Astrocyte (in vitro differentiated cells and primary cell): ENCODE measurements around the gene ANKRD66. TPM values are rescaled to one million over a fixed set of nuclear protein-coding genes. Genes with fewer than 3 reads are reported as not detected.

Source experiments
- DNase-seq: peaks from one replicate; pipeline ENCODE4 v3.0.0-alpha.2; 2010; ENCODE audit warnings: low read depth
- FAIRE-seq: peaks from 2 replicates; lab custom pipeline; 2011; peaks lifted over from hg19 to GRCh38; lab: Jason Lieb, UNC
- H2AFZ ChIP-seq: 2 replicates; pipeline ENCODE4 v1.6.0; 2012; ENCODE audit warnings: low read depth, low read length, inconsistent platforms
- H3K27ac ChIP-seq: 2 replicates; pipeline ENCODE4 v1.5.1; 2011; ENCODE audit warnings: low read depth, low read length, inconsistent platforms
- H3K27me3 ChIP-seq: 2 replicates; pipeline ENCODE4 v1.6.0; 2011; ENCODE audit warnings: low read length, inconsistent platforms; ENCODE audit not compliant: insufficient read depth
- H3K36me3 ChIP-seq: 2 replicates; pipeline ENCODE4 v1.5.1; 2011; ENCODE audit warnings: low read length, inconsistent platforms; ENCODE audit not compliant: insufficient read depth
- H3K4me1 ChIP-seq: 2 replicates; pipeline ENCODE4 v1.5.1; 2011; ENCODE audit warnings: low read length, inconsistent platforms; ENCODE audit not compliant: insufficient read depth
- H3K4me2 ChIP-seq: 2 replicates; pipeline ENCODE4 v1.6.0; 2012; ENCODE audit warnings: low read length, inconsistent platforms
- H3K4me3 ChIP-seq: 2 replicates; pipeline ENCODE4 v1.5.1; 2011; ENCODE audit warnings: low read depth, mild to moderate bottlenecking, low read length, inconsistent platforms; ENCODE audit not compliant: insufficient read depth
- H3K79me2 ChIP-seq: 2 replicates; pipeline ENCODE4 v1.6.0; 2012; ENCODE audit warnings: mild to moderate bottlenecking, low read length, inconsistent platforms; ENCODE audit not compliant: insufficient read depth
- H3K9ac ChIP-seq: 2 replicates; pipeline ENCODE4 v1.6.0; 2012; ENCODE audit warnings: mild to moderate bottlenecking, low read length, inconsistent platforms
- H3K9me3 ChIP-seq: 2 replicates; pipeline ENCODE4 v1.5.1; 2012; ENCODE audit warnings: low read depth, mild to moderate bottlenecking, low read length, inconsistent platforms; ENCODE audit not compliant: insufficient read depth
- H4K20me1 ChIP-seq: 2 replicates; pipeline ENCODE4 v1.6.0; 2012; ENCODE audit warnings: low read length, inconsistent platforms; ENCODE audit not compliant: insufficient read depth
- H3K27ac Mint-ChIP-seq: one replicate; pipeline ENCODE4 v1.8.0; 2021; ENCODE audit warnings: mild to moderate bottlenecking, mixed read lengths; ENCODE audit not compliant: unreplicated experiment
- H3K27me3 Mint-ChIP-seq: one replicate; pipeline ENCODE4 v1.8.0; 2021; ENCODE audit warnings: low read depth, mixed read lengths; ENCODE audit not compliant: unreplicated experiment
- H3K36me3 Mint-ChIP-seq: one replicate; pipeline ENCODE4 v1.8.0; 2021; ENCODE audit warnings: low read depth, mixed read lengths; ENCODE audit not compliant: unreplicated experiment
- H3K4me1 Mint-ChIP-seq: one replicate; pipeline ENCODE4 v1.8.0; 2021; ENCODE audit warnings: low read depth, mixed read lengths; ENCODE audit not compliant: unreplicated experiment
- H3K4me3 Mint-ChIP-seq: one replicate; pipeline ENCODE4 v1.8.0; 2021; ENCODE audit warnings: mild to moderate bottlenecking, moderate library complexity, mixed read lengths; ENCODE audit not compliant: unreplicated experiment
- H3K9me3 Mint-ChIP-seq: one replicate; pipeline ENCODE4 v1.8.0; 2021; ENCODE audit warnings: mild to moderate bottlenecking, mixed read lengths; ENCODE audit not compliant: unreplicated experiment
- EZH2 ChIP-seq: IDR thresholded peaks from 2 replicates; pipeline ENCODE4 v1.6.1; 2012; ENCODE audit warnings: mild to moderate bottlenecking, low read length, inconsistent platforms; ENCODE audit not compliant: insufficient read depth
- total RNA-seq: library from RNA; stranded (reverse); gene quantifications from 2 replicates; pipeline ENCODE4 v1.2.1, GENCODE V29; 2021
- TF ChIP-seq, protein P1 (sequence below): IDR thresholded peaks from 2 replicates; pipeline ENCODE4 v1.5.1; 2011; ENCODE audit warnings: low read depth, mild to moderate bottlenecking, inconsistent platforms, low read length, moderate library complexity; ENCODE audit not compliant: insufficient read depth

Gene ANKRD66
- total RNA-seq, 1 donor from 2014 or later, result not detected

DNA sequence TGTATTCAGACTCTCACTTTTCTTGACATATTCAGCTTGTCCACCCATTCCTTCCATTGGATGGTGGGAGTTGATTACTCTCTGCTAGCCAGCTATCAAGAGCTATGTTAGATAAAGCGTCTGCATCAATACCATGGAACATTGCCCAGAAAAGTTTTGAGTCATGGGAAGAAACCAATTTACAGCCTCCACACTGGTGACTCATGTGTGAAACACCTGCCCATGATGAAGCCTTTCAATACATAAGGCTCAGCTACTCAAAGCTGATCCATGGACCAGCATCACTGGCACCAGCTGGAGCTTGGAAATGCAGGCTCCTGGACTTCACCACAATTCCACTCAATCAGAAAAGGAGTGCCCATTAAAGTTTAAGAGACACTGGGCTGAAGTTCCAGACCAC, 27.6 kb upstream of the ANKRD66 start:
- H3K27me3 ChIP-seq, result peaks cover under 1% of the 10 kb centered on the region
- no peak overlapping the region for H3K4me3 ChIP-seq
- H2AFZ ChIP-seq, result no peak overlapping the region
- H4K20me1 ChIP-seq, result no peaks in the 10 kb centered on the region
- no peak for TF ChIP-seq EZH2
- TF ChIP-seq, protein P1, sequence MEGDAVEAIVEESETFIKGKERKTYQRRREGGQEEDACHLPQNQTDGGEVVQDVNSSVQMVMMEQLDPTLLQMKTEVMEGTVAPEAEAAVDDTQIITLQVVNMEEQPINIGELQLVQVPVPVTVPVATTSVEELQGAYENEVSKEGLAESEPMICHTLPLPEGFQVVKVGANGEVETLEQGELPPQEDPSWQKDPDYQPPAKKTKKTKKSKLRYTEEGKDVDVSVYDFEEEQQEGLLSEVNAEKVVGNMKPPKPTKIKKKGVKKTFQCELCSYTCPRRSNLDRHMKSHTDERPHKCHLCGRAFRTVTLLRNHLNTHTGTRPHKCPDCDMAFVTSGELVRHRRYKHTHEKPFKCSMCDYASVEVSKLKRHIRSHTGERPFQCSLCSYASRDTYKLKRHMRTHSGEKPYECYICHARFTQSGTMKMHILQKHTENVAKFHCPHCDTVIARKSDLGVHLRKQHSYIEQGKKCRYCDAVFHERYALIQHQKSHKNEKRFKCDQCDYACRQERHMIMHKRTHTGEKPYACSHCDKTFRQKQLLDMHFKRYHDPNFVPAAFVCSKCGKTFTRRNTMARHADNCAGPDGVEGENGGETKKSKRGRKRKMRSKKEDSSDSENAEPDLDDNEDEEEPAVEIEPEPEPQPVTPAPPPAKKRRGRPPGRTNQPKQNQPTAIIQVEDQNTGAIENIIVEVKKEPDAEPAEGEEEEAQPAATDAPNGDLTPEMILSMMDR, result no peak
- no peaks in the 10 kb centered on the region for H3K79me2 ChIP-seq
- H3K4me3 Mint-ChIP-seq, result no peak overlapping the region
- no peaks in the 10 kb centered on the region for H3K36me3 Mint-ChIP-seq
- H3K27me3 Mint-ChIP-seq, result peaks cover 19% of the 10 kb centered on the region
- no peak overlapping the region for H3K27ac ChIP-seq
- no peaks in the 10 kb centered on the region for H3K9me3 ChIP-seq
- DNase-seq, result peak; percentile 87
- no peak overlapping the region for H3K4me2 ChIP-seq
- H3K27ac Mint-ChIP-seq, result peak overlapping the region; percentile 50
- FAIRE-seq, result no peak
- no peak overlapping the region for H3K9ac ChIP-seq
- H3K36me3 ChIP-seq, result no peaks in the 10 kb centered on the region
- H3K9me3 Mint-ChIP-seq, result peaks cover 3% of the 10 kb centered on the region
- no peaks in the 10 kb centered on the region for H3K4me1 ChIP-seq
- H3K4me1 Mint-ChIP-seq, result peaks cover 4% of the 10 kb centered on the region

DNA sequence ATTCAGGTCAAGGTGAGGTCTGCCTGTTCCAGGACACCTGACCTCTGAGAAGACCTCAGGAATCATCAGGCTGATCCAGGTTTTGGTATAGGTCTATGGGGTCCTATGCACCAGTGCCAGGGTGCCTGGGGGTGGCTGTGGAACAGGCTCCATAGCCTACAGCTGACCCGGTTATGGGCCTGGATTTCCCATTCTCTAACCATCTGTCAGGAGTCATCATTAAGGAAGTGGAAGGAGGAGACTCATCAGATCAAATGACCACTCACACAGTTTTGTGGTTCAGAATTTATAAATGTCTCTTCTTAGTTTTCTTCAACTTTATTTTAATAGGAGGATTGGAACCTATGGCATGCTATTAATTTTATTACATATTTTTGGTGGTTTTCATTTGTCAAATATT, 26.3 kb upstream of the ANKRD66 start:
- no peak overlapping the region for H3K27ac Mint-ChIP-seq
- Histone ChIP-seq H3K79me2 (no peaks in the 10 kb centered on the region), H3K9me3 (no peaks in the 10 kb centered on the region), H4K20me1 (no peaks in the 10 kb centered on the region), H3K27ac (no peak overlapping the region), H2AFZ (no peak overlapping the region), H3K9ac (no peak overlapping the region), H3K4me2 (no peak overlapping the region), H3K27me3 (peaks cover 2% of the 10 kb centered on the region), H3K4me1 (no peaks in the 10 kb centered on the region), H3K36me3 (no peaks in the 10 kb centered on the region), H3K4me3 (no peak overlapping the region)
- DNase-seq (no peak), FAIRE-seq (no peak)
- H3K4me3 Mint-ChIP-seq, result no peak overlapping the region
- no peak for TF ChIP-seq EZH2
- TF ChIP-seq, protein P1, result no peak
- peaks cover 2% of the 10 kb centered on the region for H3K4me1 Mint-ChIP-seq
- no peaks in the 10 kb centered on the region for H3K36me3 Mint-ChIP-seq
- peaks cover 3% of the 10 kb centered on the region for H3K9me3 Mint-ChIP-seq
- peaks cover 25% of the 10 kb centered on the region for H3K27me3 Mint-ChIP-seq

- H3K27ac ChIP-seq, result no peak overlapping the region
- H3K4me1 Mint-ChIP-seq, result no peaks in the 10 kb centered on the region
- H4K20me1 ChIP-seq, result no peaks in the 10 kb centered on the region
- TF ChIP-seq EZH2, result no peak
- TF ChIP-seq, protein P1, result no peak
- H3K27me3 Mint-ChIP-seq, result peaks cover 19% of the 10 kb centered on the region
- peaks cover under 1% of the 10 kb centered on the region for H3K4me1 ChIP-seq
- H3K4me3 Mint-ChIP-seq, result no peak overlapping the region
- no peak overlapping the region for H3K4me2 ChIP-seq
- no peak overlapping the region for H3K4me3 ChIP-seq
- H3K27me3 ChIP-seq, result no peaks in the 10 kb centered on the region
- no peaks in the 10 kb centered on the region for H3K9me3 Mint-ChIP-seq
- H3K9me3 ChIP-seq, result no peaks in the 10 kb centered on the region
- no peaks in the 10 kb centered on the region for H3K79me2 ChIP-seq
- H3K36me3 ChIP-seq, result no peaks in the 10 kb centered on the region
- no peak overlapping the region for H3K9ac ChIP-seq
- no peak overlapping the region for H2AFZ ChIP-seq
- no peak overlapping the region for H3K27ac Mint-ChIP-seq
- FAIRE-seq (no peak), DNase-seq (no peak)
- H3K36me3 Mint-ChIP-seq, result no peaks in the 10 kb centered on the region
These were observed 16.9 kb upstream of the ANKRD66 start for GRCh38 chr6:46729787-46730326.
